Activated T-helper 2 cell treated with anti-CD3 and anti-CD28 coated beads, Interferon-gamma antibody, Interleukin-2, Interleukin-4, amounts not matched to agents 10 μg/mL and 5 μg/mL and 100 μg/mL, durations not matched to agents 14 hours and 24 hours and 36 hours (primary cell): ENCODE measurements around the gene CCDC102A. TPM values are rescaled to one million over a fixed set of nuclear protein-coding genes. Genes with fewer than 3 reads are reported as not detected.
A peak's percentile ranks its signal among the peaks of the same experiment; 100 is the strongest.

ENCODE experiments used
- DNase-seq: peaks from one replicate; pipeline ENCODE4 v3.0.0; 2021; ENCODE audit warnings: low spot score
- H3K27ac Mint-ChIP-seq: one replicate; pipeline ENCODE4 v1.8.0; 2021; ENCODE audit warnings: mixed read lengths
- H3K27me3 Mint-ChIP-seq: one replicate; pipeline ENCODE4 v1.8.0; 2021; ENCODE audit warnings: low read depth, mixed read lengths
- H3K36me3 Mint-ChIP-seq: one replicate; pipeline ENCODE4 v1.8.0; 2021; ENCODE audit warnings: low read depth, mixed read lengths
- H3K4me1 Mint-ChIP-seq: one replicate; pipeline ENCODE4 v1.8.0; 2021; ENCODE audit warnings: low read depth, mixed read lengths
- H3K4me3 Mint-ChIP-seq: one replicate; pipeline ENCODE4 v1.8.0; 2021; ENCODE audit warnings: low read depth, mild to moderate bottlenecking, moderate library complexity, mixed read lengths
- H3K9me3 Mint-ChIP-seq: one replicate; pipeline ENCODE4 v1.8.0; 2021; ENCODE audit warnings: mixed read lengths
- intact Hi-C: fragments of 100-400 bp; cut with micrococcal nuclease; formaldehyde crosslinking; loops from one replicate; pipeline ENCODE4 v1.15.1; 2023
- total RNA-seq: library from RNA; stranded (reverse); gene quantifications from 2 replicates; pipeline ENCODE4 v1.2.3, GENCODE V29; 2022

The CCDC102A gene
- total RNA-seq, 1 donor from 2014 or later: 6.8 TPM

DNA sequence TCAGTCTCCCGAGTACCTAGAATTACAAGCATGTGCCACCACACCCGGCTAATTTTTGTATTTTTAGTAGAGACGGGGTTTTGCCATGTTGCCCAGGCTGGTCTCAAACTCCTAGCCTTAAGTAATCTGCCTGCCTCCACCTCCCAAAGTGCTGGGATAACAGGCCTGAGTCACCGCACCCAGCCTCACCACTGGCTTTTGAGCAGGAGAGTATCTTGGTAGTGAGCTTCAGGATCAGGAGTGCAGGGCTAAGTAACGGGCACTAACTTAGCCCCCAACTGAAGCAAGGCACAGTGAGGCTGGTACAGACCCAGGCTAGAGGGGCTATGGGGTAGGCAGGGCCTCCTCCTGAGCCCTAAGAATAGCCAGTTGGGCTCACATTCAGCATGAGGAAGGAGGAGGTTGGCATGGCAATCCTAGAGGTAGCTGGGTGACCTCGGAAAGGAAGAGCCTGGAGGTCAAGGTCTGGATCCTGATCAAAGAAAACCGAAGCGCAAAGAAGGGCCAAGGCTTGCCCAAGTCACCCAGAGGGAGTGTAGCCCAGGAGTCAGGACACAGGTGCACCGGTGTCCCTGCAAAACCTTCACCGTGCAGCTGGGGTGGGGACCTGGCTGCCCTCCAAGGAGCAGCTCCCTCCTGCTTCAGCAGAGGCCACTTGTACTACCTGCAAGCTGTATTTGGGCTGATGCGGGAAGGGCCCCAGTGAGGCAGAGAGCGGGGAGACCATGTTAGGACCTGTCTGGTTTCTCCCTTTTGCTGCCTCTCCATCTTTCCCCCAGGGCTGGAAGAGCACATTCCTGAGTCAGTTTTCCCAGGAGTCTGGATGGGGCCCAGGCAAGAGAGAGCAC lies 4.8 kb upstream of the CCDC102A start:
- DNase-seq: no peak
- Mint-ChIP-seq H3K27ac (no peak overlapping the region), H3K36me3 (no peaks in the 10 kb centered on the region), H3K27me3 (no peaks in the 10 kb centered on the region), H3K9me3 (no peaks in the 10 kb centered on the region), H3K4me1 (peaks cover 57% of the 10 kb centered on the region), H3K4me3 (no peak overlapping the region)
- intact Hi-C loops: no loop called here

DNA sequence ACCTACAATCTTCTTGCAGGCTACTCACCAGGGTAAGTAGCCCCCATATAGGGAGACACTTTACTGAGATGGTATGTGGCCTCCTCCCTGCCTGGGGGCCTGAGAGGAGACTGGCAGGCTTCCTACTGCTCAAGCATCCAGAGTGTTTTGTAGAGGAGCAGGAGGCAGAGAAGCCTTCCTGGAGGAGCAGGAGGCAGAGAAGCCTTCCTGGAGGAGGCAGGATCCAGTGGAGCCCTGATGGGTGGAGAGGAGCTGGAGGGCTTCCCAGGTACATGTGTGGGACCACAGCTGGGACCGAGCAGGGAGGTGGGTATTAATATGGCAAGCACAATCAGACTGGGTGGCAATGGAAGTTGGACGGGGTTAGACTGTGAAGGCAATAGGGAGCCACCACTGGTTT lies 4.0 kb upstream of the CCDC102A start:
- peaks cover 60% of the 10 kb centered on the region for H3K4me1 Mint-ChIP-seq

DNA sequence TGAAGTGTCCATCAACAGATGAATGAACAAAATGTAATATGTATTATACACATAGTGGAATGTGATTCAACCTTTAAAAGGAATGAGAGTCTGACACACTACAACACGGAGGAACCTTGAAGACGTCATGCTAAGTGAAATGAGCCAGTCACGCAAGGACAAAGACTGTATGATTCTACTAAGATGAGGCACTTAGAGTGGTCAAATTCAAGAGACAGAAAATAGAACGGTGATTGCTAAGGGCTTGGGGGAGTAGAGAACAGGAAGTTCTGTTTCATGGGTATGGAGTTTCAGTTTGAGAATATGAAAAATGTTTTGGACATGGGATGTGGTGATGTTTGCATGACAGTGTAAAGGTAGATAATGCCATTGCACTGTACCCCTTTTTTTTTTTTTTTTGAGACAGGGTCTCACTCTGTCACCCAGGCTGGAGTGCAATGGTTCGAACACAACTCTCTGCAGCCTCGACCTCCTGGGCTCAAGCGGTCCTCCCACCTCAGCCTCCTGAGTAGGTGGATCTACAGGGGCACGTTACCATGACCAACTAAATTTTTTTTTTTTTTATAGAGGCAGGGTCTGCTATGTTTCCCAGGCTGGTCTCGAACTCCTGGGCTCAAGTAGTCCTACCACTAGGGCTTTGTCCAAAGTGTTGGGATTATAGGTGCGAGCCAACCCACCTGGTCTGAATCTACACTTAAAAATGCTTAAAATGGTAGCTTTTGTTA lies 2.9 kb upstream of the CCDC102A start:
- Mint-ChIP-seq H3K36me3 (no peaks in the 10 kb centered on the region), H3K27me3 (no peaks in the 10 kb centered on the region), H3K4me1 (peaks cover 60% of the 10 kb centered on the region), H3K4me3 (no peak overlapping the region), H3K27ac (peak overlapping the region; percentile 87), H3K9me3 (no peaks in the 10 kb centered on the region)
- intact Hi-C loops: loop anchor here (2.0 to 5.0 kb wide), 2 partner anchors 196 to 237 kb away; partner anchors contain the start of gene KATNB1
- DNase-seq: no peak

More for the DNA sequence above, 4.0 kb upstream of the CCDC102A start:
- no peak overlapping the region for H3K4me3 Mint-ChIP-seq
- H3K27me3 Mint-ChIP-seq: no peaks in the 10 kb centered on the region
- no peak for DNase-seq
- no peak overlapping the region for H3K27ac Mint-ChIP-seq
- no peaks in the 10 kb centered on the region for H3K36me3 Mint-ChIP-seq
- H3K9me3 Mint-ChIP-seq: no peaks in the 10 kb centered on the region
- intact Hi-C loops: no loop called here

DNA sequence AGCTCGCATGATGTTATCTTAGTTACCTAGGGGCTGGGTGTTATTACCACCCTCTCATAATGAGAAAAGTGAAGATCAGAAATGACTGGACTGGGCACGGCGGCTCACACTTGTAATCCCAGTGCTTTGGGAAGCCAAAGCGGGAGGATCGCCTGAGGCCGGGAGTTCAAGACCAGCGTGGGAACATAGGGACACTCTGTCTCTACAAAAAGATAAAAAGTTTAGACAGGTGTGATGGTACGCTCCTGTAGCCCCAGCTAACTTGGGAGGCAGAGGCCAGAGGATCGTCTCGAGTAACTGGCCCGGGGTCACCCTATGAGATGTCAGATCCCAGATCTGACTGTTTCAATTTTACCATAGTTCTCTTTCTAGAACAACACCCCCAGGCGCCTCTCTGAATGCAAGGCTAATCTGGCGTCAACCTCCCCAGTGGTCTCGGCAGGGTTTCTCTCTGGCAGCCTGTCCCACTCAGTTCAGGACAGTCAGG lies 1.9 kb upstream of the CCDC102A start:
- Mint-ChIP-seq H3K36me3 (no peaks in the 10 kb centered on the region), H3K4me3 (peak overlapping the region; percentile 77), H3K4me1 (peaks cover 60% of the 10 kb centered on the region), H3K27ac (peak overlapping the region; percentile 87), H3K9me3 (no peaks in the 10 kb centered on the region), H3K27me3 (no peaks in the 10 kb centered on the region)
- DNase-seq: no peak
- intact Hi-C loops: loop anchor here (2.0 to 5.0 kb wide), 2 partner anchors 197 to 236 kb away; partner anchors contain the start of gene KATNB1

DNA sequence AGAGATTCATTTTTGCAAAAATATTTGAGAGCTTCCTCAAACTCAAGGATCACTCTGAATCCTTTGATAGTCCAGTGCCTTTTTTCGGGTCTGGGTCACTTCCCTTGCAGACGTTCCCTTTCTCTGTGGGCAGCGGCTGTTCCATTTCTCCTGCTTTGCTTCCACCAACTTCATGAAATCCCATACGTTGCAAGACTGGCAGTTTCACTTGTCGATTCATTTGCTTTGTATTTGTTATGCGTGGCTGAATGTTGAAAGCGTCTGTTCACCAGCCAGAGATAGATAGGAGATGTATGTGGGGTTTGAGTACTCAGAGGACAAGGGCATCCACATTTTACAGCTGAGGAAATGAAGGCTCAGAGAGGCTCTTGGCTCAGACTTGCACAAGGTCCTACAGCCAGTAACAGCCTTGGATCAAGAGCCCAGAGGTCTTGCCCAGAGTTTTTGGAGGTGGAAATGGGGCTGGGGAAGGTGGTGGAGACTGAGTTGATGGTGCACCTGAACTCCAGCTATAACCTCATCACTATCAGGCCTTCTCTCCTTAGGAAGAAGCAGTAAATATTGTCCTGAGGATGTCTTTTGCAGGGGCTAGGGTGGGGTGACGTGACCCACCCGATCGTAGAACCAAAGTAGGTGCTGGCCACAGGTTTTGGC lies 1.3 kb upstream of the CCDC102A start:
- Mint-ChIP-seq H3K27ac (peak overlapping the region; percentile 87), H3K4me3 (peak overlapping the region; percentile 77), H3K9me3 (no peaks in the 10 kb centered on the region), H3K4me1 (peaks cover 57% of the 10 kb centered on the region), H3K36me3 (no peaks in the 10 kb centered on the region), H3K27me3 (no peaks in the 10 kb centered on the region)
- intact Hi-C loops: loop anchor here (1.0 to 5.0 kb wide), 4 partner anchors 51 to 235 kb away; partner anchors contain the start of genes DOK4 and KATNB1
- DNase-seq: no peak

DNA sequence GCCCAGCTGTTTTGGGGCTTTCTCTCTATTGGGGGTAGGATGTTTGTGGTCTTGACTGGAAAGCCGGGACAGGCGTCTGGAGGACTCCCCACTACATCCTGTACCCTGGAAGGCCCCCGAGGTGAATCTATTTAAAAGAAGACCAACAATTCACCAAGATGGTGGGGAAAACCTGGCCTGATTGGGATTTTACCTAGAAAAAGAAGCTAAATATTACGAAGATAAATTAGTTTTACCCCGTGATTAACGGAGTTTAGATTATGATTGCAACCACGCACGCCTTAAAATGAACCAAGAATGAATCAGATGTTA lies 779 bp upstream of the CCDC102A start:
- DNase-seq: no peak
- Mint-ChIP-seq H3K27ac (peak overlapping the region; percentile 87), H3K36me3 (no peaks in the 10 kb centered on the region), H3K4me1 (peaks cover 55% of the 10 kb centered on the region), H3K27me3 (no peaks in the 10 kb centered on the region), H3K4me3 (peak overlapping the region; percentile 77), H3K9me3 (no peaks in the 10 kb centered on the region)
- intact Hi-C loops: loop anchor here (1.0 to 5.0 kb wide), 3 partner anchors 51 to 235 kb away; partner anchors contain the start of gene DOK4

DNA sequence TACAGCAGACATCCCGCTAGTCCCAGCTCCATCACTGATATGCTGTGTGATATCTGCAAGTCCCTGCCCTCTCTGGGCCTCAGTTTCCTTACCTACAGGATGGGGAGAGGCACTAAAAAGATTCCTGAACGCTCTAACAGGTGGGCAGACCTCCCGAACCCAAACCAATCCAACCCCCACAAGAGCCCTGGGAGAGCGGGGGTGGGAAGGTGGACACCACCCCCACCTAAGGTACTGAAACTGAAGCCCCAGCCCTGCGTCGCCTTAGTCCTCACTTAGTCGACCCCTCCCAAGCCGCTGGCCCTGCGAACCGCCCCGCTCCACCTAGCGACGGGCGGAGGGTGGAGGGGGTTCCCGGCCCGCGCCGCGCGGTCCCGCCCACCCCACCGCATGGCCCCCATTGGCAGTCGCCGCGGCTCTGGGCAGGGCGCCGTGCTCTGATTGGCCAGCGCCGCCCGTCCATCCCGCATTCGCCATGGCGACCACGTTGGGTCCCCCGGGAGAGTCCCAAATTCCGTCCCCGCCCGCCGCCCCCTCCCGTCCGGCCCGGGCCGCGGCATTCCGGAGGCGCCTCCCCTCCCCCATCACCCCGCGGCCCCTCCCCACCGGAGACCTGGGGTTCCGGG lies 578 bp downstream of the CCDC102A start:
- peak; percentile 89 for DNase-seq
- Mint-ChIP-seq H3K27me3 (no peaks in the 10 kb centered on the region), H3K27ac (peak overlapping the region; percentile 82), H3K36me3 (no peaks in the 10 kb centered on the region), H3K4me1 (peaks cover 63% of the 10 kb centered on the region), H3K4me3 (peak overlapping the region; percentile 79), H3K9me3 (no peaks in the 10 kb centered on the region)
- intact Hi-C loops: loop anchor here (2.0 to 5.0 kb wide), 2 partner anchors 73 to 233 kb away; no protein-coding TSS in a partner anchor

DNA sequence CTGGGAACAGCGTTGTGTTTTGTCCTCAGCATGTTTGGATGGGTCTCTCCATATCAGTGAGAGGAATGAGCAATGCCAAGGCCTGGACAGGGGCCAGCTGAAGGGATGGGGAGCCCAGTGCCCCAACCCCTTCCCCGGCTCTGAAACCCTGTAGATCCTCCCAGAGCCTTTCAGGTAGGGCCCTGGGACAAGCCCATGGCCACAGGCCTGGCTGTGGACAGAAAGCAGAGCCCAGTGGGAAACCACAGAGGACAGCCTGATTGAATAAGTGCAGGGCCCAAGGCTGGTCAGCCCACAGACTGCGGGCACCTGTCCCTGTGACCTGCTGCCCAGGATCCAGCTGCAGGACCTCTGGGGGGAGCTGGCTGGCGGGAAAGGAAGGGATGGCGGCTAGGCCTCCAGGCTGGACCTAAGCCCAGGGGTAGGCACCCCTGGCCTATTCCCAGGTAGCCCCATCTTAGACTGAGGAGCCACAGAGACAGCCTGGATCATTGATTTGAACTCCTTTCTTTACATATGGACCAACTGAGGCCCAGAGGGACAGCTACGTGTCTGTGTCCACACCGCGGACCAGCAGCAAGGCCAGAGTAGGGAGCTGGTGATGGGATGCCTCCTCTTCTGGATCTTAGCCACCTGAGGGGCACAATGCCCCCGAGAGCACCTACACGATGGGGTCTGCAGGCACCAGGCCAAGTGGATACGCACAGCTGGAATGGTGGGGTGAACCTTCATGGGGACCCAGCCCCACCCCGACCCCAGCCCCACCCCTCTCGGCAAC lies 1.3 kb downstream of the CCDC102A start:
- Mint-ChIP-seq H3K9me3 (no peaks in the 10 kb centered on the region), H3K4me3 (peak overlapping the region; percentile 79), H3K27me3 (no peaks in the 10 kb centered on the region), H3K4me1 (peaks cover 68% of the 10 kb centered on the region), H3K36me3 (no peaks in the 10 kb centered on the region), H3K27ac (peak overlapping the region; percentile 23)
- intact Hi-C loops: loop anchor here (5.0 kb wide), 1 partner anchor 233 kb away; no protein-coding TSS in a partner anchor
- no peak for DNase-seq

DNA sequence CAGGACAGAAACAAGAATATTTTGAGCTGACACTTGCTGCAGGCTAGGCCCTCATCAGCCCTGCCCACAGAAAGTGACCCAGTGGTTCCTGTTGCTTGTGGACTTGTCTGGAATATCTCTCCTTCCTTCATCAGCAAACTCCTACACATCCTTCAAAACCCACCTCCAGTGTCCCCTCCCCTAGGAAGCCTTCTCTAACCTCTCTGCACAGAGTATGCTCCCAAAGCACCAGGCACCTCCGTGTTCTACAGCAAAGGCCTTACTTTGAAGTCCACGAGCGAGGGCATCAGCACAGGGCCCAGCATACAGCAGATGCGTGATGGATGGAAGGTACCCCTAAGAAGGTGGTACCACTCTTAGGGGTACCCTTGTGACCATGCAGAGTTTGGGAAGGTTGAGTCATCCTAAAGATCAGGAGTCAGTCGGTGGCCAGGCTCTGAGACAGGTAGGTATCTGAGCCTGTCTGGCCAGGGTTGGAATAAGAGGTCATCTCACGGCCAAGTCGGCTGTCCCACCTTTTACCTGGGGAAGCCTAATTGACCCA lies 2.0 kb downstream of the CCDC102A start:
- Mint-ChIP-seq H3K27me3 (no peaks in the 10 kb centered on the region), H3K27ac (peak overlapping the region; percentile 15), H3K36me3 (peaks cover 5% of the 10 kb centered on the region), H3K4me3 (peak overlapping the region; percentile 34), H3K4me1 (peaks cover 75% of the 10 kb centered on the region), H3K9me3 (no peaks in the 10 kb centered on the region)
- intact Hi-C loops: no loop called here
- DNase-seq: no peak

DNA sequence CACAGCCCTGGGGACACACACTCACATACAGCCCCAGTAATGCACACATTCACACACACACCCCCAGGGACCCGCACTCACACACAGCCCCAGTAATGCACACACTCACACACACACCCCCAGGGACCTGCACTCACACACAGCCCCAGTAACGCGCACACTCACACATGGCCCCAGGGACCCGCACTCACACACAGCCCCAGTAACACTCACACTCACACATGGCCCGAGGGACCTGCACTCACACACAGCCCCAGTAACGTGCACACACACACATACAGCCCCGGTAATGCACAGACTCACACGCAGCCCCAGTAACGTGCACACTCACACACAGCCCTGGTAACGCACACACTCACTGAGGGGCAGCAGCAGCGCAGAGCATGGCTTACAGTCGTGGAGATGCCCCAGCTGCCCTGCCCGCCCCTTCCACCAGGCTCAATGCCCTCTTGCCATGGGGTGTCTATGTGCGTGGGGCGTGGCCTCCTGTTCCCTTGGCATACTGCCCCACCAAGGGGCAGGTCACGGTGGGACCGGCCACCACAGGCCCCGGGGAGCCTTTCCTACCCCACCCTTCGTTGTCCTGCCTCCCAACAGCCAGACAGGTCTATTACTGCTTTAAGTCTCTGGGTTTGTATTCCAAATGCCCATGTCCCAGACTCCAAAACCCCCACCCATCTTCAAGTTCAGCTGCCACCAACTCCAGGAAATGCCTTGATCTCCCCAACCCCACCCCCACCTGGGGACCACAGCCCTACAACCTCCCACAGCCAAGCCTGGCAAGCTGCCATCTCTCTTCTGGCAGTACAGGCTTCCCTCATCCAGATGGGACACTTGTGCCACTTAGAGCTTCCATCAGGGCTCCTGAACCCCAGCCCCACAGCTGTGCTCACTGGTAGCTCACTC lies 2.7 kb downstream of the CCDC102A start:
- intact Hi-C loops: no loop called here
- Mint-ChIP-seq H3K27ac (peak overlapping the region; percentile 15), H3K4me3 (peak overlapping the region; percentile 7)

DNA sequence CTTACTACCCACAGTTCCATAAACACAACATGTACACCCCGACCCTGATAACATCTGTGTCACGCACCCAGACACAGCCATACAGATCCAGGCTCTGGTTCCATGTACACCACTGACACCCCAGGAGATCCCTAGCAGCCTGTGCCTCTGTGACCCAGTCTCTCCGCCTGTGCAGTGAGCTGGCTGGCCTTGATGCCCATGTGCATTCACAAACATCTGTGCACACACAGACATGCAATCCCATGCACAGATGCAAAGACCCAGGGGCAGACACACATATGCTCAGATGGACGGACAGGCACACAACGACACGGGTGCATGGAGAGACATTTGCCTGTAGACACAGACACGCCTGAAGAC lies 4.1 kb downstream of the CCDC102A start:
- peak overlapping the region; percentile 32 for H3K27ac Mint-ChIP-seq
- intact Hi-C loops: no loop called here
- peaks cover 55% of the 10 kb centered on the region for H3K4me1 Mint-ChIP-seq
- H3K27me3 Mint-ChIP-seq: no peaks in the 10 kb centered on the region
- no peak overlapping the region for H3K4me3 Mint-ChIP-seq
- H3K36me3 Mint-ChIP-seq: peaks cover 5% of the 10 kb centered on the region
- no peaks in the 10 kb centered on the region for H3K9me3 Mint-ChIP-seq
- DNase-seq: no peak

More for the DNA sequence above, 2.7 kb downstream of the CCDC102A start:
- Mint-ChIP-seq H3K27me3 (no peaks in the 10 kb centered on the region), H3K36me3 (peaks cover 5% of the 10 kb centered on the region), H3K4me1 (peaks cover 69% of the 10 kb centered on the region), H3K9me3 (no peaks in the 10 kb centered on the region)
- DNase-seq: no peak
